Stimulated activated CD4-positive, alpha-beta T cell treated with anti-CD3 and anti-CD28 coated beads, Interleukin-4, amount 100 ng/mL, for 1 hour (primary cell): Measurements from ENCODE around the gene GALNTL6.
"Not testable (repeated sequence)": the region's sequence is repeated elsewhere in the genome, so short reads cannot be mapped to it uniquely, and the experiment has no call there.

Experiments used
- DNase-seq: peaks from one replicate; pipeline ENCODE4 v3.0.0-alpha.2; 2020

GALNTL6 gene

GRCh38 chr4:172826861-172827260, 1013.7 kb downstream of the GALNTL6 start:
- no peak for DNase-seq

- DNase-seq: no peak
Measured at GRCh38 chr4:172830295-172830764, 1017.1 kb downstream of the GALNTL6 start.

- no peak for DNase-seq
Measured at GRCh38 chr4:172836661-172837060, 1023.5 kb downstream of the GALNTL6 start.

- DNase-seq: no peak
Measured at GRCh38 chr4:172838111-172838510, 1024.9 kb downstream of the GALNTL6 start.

- no peak for DNase-seq
Measured at GRCh38 chr4:172838943-172839342, 1025.7 kb downstream of the GALNTL6 start.

- no peak for DNase-seq
Measured at GRCh38 chr4:172842779-172843178, 1029.6 kb downstream of the GALNTL6 start.

GRCh38 chr4:172843192-172843591, 1030.0 kb downstream of the GALNTL6 start:
- DNase-seq: no peak

- DNase-seq: no peak
Measured at GRCh38 chr4:172844556-172844955, 1031.4 kb downstream of the GALNTL6 start.

GRCh38 chr4:172845281-172845680, 1032.1 kb downstream of the GALNTL6 start:
- no peak for DNase-seq

- DNase-seq: no peak
Measured at GRCh38 chr4:172850838-172851237, 1037.6 kb downstream of the GALNTL6 start.

GRCh38 chr4:172851534-172851933, 1038.3 kb downstream of the GALNTL6 start:
- no peak for DNase-seq

GRCh38 chr4:172857026-172857425, 1043.8 kb downstream of the GALNTL6 start:
- no peak for DNase-seq

- no peak for DNase-seq
Measured at GRCh38 chr4:172858731-172859230, 1045.6 kb downstream of the GALNTL6 start.

GRCh38 chr4:172865103-172865502, 1051.9 kb downstream of the GALNTL6 start:
- DNase-seq: no peak

- no peak for DNase-seq
Measured at GRCh38 chr4:172865531-172866127, 1052.4 kb downstream of the GALNTL6 start.

- DNase-seq: no peak
Measured at GRCh38 chr4:172866421-172866820, 1053.2 kb downstream of the GALNTL6 start.

- DNase-seq: no peak
Measured at GRCh38 chr4:172867835-172868234, 1054.6 kb downstream of the GALNTL6 start.

GRCh38 chr4:172868271-172868670, 1055.1 kb downstream of the GALNTL6 start:
- DNase-seq: no peak

GRCh38 chr4:172869621-172870268, 1056.5 kb downstream of the GALNTL6 start:
- DNase-seq: no peak

- no peak for DNase-seq
Measured at GRCh38 chr4:172871381-172871780, 1058.2 kb downstream of the GALNTL6 start.

GRCh38 chr4:172874944-172875343, 1061.7 kb downstream of the GALNTL6 start:
- no peak for DNase-seq

GRCh38 chr4:172876394-172876793, 1063.2 kb downstream of the GALNTL6 start:
- DNase-seq: no peak

GRCh38 chr4:172881645-172882044, 1068.4 kb downstream of the GALNTL6 start:
- DNase-seq: no peak

- DNase-seq: not testable (repeated sequence)
Measured at GRCh38 chr4:172887358-172887757, 1074.2 kb downstream of the GALNTL6 start.

GRCh38 chr4:172887959-172888358, 1074.8 kb downstream of the GALNTL6 start:
- no peak for DNase-seq
